GM18868 (cell line): ENCODE measurements around the gene CDS2.

Experiments
- ATAC-seq: cut with Tn5 transposase; IDR thresholded peaks from one replicate; pipeline ENCODE4 v1.9.1; 2021; ENCODE audit warnings: mild to moderate bottlenecking, moderate library complexity; ENCODE audit not compliant: unreplicated experiment

Gene CDS2

DNA sequence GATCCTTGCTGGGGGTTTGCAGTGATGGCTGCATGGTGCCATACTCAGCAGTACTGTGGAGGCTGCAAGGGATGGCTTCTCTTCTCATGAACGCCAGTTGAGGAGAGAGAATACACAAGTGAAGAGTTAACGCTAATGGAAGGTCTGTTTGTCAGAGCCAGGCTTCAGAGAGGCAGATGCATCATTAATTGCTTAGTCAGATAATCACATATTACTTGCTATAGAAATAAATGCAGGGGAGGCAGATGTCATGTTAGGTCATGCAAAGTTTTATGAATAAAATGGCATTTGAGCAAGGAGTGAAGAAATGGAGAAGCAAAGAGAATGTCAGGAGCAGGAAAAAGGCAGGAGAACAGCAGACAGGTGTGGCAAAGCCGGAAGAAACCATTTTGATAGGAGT is 51.2 kb downstream of the CDS2 start:
- no peak for ATAC-seq

DNA sequence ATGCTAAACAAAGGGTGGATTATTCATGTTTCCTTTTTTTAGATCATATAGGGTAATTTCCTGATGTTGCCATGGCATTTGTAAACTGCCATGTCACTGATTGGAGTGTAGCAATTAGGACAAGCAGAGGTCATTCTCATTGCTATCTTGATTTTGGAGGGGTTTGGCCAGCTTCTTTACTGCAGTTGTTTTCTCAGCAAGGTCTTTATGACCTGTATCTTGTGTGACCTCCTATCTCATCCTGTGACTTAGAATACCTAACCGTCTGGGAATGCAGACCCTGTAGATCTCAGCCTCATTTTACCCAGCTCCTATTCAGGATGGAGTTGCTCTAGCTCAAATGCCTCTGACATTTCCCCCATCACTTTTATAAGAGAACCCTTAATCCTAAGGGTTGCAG is 53.6 kb downstream of the CDS2 start:
- ATAC-seq = no peak

DNA sequence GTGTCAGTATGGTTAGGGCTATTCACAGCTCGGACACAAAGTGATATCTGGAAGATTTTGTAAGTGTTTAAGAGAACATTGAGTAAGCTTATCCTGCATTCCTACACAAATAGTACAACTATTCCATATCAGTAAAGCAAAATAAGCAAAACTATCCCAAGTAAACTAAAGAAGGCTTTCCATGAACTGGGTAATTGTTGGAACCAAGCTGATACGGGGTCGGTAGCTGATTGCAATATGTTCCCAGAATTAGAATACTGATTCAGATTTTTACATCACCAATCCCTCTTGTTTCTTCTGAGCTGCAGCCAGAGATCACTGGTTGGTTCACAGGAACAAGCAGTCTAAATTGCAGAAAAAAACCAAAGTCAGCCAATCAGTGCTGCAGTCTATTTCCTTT is 54.1 kb downstream of the CDS2 start:
- ATAC-seq = no peak

DNA sequence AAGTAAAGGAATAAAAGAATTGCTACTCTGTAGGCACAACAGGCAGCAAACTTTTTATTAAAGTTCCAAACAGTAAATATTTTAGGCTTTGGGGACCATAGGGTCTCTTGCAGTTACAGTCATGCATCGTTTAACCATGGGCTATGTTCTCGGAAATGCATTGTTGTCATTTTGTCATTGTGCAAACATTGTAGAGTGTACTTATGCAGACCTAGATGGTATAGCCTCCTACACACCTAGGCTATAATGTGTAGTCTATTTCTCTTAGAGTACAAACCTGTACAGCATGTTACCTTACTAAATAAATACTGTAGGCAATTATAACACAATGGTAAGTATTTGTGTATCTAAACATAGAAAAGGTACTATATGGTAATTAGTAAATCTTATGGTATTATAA is 54.7 kb downstream of the CDS2 start:
- ATAC-seq = no peak

DNA sequence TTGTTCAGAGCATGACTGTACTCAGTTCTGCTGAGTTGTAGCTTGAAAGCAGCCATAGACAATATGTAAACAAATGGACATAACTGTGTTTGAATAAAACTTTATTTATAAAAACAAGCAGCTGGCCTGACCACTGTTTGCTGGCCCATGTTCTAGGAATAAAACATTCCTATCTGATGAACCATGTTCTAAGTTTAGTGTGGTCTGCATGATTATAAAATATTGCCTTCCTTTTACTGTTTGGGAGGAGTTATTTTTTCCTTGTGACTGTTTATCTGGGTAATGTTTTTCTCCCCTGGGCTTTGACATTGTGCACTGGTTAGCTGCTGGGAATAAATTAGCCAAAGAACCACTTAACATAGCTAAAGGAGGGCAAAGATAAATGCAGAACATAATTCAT is 55.1 kb downstream of the CDS2 start:
- no peak for ATAC-seq

DNA sequence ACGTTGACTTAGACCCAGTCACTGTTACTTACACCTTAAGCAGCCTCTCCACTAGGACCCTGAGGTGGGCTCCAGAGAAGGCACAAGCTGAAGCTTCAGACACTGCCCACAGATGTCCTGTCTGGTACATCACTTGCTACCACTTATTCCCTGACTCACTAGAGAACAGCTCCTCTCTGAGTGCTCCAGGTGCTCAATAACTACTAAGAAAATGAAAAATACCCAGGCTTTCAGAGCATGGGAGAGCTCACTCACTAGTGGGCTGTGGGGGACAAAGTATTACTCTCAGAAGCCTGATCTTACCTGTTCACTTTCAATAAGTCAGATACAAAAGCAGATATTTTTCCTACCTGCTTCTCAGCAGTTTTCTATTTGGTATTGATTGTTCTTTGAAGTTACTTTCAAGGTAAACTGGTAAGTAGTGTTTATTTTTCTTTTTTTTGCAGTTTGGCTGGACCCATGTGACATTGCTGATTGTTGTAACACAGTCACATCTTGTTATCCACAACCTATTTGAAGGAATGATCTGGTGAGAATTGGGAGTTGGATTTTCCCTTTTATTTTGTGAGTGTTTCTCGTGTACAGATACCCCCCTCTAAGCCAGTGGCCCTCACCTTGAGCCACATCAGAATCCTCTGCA is 55.9 kb downstream of the CDS2 start:
- no peak for ATAC-seq

DNA sequence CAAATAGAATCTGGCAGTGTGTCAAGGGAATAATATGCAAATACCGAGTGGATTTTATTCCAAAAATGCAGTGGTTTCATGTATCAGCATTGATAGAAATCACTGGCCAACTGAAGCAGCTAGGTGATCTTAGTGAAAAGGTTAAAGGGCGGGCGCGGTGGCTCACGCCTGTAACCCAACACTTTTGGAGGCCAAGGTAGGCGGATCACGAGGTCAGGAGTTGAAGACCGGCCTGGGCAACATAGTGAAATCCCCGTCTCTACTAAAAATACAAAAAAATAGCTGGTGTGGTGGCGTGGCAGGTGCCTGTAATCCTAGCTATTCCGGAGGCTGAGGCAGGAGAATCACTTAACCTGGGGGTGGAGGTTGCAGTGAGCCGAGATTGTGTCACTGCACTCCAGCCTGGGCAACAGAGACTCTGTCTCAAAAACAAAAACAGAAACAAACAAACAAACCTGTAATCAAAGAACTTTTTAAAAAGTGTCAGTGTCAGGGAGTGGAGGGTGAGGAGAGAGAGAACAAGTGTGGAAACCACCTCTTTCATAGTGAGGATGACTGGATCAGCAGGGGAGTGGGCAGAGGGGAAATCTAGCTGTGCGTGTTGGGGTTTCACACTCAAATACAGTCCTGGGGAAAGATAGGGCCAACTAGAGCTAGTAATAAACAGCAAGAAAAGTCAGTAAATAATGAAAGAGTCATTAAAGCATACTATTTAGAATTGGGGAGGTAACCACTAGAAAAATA is 57.1 kb downstream of the CDS2 start:
- no peak for ATAC-seq

DNA sequence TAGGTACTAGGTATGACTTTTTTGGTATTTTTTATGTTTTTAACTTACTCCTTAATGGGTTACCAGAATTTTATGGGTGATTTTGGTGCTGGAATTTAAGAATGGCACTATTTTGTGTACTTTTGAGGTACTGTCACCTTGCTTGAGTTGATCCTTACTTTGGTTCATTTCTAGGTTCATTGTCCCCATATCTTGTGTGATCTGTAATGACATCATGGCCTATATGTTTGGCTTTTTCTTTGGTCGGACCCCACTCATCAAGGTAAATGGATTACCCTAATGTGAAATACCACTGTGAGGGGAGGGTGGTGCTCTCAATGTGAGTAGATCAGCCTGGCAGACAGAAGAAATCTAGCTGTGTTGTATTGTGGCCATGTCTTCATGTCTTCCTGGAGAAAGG is 57.9 kb downstream of the CDS2 start:
- no peak for ATAC-seq

DNA sequence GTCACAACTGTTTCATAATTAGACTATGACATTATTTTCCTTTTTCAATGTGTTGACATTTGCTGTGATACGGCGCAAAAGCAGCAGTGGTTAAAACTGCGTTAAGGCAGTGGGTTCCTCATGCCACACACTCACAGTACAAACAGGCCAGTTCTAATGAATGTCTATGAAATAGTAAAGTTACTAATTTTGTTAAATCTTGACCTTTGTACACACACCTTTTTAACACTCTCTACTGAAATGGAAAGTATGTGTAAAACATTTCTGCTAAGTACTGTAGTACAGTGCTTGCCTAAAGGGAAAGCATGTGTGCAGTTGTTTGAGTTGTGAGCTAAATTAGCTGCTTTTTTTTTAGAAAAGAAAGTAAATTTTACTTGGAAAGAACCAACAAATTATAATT is 60.3 kb downstream of the CDS2 start:
- ATAC-seq = no peak

DNA sequence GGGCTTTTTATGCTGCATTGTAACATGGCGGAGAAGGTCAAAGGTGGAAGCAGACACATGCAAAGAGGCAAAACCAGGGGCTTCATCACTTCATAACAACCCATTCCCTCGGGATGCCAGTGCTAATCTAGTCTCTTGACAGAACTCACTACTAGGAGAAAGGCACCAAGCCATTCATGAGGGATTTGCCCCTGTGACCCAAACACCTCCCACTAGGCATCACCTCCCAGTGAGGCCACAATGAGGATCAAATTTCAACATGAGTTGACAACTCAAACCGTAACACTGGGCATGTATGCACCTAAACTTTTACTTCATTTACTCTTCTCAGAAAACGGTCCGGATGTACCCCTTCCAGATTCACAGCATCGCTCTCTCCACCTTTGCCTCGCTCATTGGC is 61.9 kb downstream of the CDS2 start:
- no peak for ATAC-seq

DNA sequence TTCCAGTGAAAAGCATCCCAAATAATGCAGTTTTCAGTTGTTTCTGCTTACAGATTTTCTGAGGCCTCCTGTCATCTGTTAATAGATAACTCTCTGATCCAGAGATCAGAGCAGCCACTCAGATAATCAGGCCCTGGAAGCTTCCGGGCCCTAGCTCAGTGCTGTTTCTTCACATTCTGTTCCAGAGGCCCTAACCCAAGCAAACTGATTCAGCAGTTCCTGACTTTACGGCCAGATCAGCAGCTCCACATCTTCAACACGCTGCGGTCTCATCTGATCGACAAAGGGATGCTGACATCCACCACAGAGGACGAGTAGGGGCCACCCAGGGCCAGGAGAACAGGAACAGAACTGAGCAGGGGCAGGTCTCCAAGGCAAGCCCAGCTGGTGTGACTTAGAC is 63.1 kb downstream of the CDS2 start:
- no peak for ATAC-seq

DNA sequence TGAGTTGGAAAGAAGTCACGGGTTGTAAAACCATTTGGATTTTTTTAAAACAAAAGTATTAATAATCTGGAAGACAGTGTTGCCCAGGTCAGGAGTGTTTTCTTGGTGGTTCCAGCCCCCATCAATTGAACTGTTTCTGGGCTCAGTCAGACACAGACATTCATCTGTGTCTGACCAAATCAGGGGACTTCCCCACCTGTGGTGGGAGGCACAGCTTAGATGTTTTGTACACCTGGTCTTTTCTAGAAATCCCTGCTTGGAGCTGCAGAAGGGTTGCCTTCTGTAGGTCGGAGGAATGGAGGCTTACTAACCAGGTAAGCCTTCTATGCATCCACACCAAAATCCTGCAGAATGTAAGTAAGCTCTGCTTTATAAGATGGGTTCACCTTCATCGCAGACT is 63.6 kb downstream of the CDS2 start:
- no peak for ATAC-seq

DNA sequence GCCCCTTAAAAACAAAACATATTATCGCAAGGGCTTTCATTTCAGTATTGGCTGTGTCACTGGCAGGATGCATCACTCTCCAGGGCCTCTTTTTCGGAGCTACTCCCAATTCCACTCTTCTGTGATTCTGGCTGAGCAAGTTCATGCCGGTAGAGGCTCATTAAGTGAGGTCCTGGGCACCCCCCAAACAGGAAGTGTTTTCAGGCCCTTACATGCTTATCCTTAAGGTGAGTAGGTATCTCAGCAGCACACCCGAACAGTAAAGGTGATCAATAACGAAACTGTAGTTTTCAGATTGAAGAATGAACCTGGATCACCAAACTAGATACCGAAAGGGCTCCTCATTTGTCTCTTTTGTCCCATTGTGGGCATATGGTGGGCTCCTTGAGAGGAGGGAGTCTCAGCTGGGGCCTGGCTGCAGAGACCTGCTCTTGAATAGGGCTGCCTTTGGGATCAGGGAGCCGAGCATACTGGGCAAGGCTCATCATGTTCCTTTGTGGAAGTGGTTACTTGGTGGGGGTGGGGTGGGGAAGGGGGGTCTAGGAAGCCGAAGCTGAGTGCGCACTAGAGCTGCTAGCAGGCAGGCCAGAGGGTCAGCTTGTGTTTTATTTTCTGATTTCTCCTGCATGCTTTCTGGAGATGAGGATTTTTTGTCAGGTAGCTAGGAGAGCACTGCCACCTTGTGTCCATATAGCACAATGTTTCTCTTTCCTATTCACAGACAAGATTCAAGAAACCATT is 65.2 kb downstream of the CDS2 start:
- peak; percentile 56 for ATAC-seq

DNA sequence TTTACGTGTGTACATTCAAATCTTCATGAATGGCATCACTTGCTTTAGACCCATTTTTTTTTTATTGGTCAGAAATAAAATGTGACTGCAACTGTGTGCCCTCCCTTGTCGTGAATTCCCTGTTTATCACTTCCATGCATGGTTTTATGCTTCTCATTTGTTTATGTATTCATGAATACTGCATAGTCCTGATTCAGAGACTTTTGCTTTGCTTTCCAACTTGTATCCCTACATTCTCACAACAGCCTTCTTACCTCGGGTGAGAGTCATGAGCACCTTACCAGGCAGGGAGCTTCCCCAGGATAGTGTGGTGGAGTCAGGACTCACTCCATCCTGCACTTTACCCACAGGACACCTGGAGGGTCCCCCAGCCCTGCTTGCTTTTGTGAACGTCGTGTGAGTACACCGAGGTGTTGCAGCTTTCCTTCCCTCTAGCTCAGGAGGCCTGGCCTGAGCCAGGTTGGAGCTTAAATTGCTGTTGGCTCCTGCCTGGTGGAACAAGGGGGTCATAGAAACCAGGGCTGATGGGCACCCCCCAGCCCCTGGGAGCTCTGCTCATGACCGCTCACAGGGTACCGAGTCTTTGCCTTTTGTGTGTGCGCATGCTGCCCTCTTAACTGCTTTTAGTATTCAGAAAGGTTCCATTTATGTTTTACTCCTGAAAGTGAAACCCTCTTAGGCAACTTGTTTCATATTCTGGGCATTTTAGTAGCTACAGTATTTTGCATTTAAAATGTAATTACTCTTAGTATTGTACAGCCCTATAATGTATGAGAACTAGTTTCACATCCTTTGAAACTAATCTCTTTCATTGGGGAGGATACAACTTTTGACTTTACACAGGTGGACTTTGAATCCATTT is 66.0 kb downstream of the CDS2 start:
- peak; percentile 41 for ATAC-seq

DNA sequence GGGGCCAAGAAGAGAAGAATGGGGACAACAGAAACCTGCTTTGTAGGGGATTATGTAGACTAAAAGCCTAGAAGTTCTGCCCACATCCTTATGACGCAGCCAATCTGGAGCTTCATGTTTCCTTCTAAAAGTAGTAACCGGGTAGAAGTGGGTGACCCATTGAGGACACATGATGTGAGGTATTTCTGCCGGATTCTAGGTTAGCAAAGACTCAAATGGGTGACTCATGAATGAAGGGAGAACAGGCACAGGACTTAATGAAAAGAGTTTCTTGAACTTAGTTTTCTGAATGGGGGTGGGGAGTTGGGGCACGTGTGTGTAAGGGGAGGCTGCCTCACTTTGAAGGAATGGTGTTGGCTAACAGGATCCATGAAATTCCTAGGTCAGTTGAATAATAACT is 68.8 kb downstream of the CDS2 start:
- ATAC-seq = no peak

DNA sequence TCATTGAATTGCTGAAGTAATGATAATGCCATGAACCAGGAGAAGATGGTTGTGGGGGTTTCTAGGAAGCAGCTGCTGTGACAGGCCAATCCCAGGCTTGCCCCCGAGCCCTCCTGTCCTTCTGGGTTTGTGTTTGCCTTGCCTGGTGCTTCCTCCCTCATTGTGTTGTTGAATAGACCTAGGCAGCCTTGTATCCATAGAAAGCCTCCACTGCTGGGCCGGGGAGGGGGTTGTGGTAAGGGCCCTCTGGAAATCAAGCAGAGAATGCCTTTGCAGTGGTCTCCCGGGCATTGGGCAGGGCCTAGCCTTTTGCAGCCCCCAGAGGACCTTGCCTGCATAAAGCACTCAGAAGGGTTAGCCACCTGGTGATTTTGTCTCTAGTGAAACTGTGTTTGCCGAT is 69.3 kb downstream of the CDS2 start:
- ATAC-seq = no peak

DNA sequence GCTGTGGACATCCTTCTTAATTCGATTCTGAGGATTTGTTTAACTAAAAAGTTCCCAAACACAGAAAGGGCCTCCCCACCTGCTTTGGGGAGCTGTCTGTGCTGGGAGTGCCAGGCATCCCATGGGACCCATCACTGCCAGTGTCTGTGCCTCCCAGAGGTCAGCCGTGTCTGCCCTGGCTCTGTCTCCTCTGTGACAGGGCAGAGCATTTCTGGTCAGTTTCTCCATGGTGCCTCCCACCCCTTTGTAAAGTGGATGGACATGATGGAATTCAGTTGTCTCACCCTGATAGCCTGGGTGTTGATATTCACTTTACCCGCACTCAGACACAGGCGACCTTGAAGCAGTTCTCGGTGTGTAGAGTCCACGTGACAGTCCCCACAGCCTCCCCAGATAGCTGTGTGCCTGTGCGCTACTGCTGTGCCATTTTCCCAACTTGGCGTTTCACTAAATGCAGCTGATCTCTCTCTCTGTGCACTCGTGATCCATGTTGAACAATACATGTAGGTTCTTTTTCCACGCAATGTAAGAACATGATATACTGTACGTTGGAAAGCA is 70.5 kb downstream of the CDS2 start:
- no peak for ATAC-seq

DNA sequence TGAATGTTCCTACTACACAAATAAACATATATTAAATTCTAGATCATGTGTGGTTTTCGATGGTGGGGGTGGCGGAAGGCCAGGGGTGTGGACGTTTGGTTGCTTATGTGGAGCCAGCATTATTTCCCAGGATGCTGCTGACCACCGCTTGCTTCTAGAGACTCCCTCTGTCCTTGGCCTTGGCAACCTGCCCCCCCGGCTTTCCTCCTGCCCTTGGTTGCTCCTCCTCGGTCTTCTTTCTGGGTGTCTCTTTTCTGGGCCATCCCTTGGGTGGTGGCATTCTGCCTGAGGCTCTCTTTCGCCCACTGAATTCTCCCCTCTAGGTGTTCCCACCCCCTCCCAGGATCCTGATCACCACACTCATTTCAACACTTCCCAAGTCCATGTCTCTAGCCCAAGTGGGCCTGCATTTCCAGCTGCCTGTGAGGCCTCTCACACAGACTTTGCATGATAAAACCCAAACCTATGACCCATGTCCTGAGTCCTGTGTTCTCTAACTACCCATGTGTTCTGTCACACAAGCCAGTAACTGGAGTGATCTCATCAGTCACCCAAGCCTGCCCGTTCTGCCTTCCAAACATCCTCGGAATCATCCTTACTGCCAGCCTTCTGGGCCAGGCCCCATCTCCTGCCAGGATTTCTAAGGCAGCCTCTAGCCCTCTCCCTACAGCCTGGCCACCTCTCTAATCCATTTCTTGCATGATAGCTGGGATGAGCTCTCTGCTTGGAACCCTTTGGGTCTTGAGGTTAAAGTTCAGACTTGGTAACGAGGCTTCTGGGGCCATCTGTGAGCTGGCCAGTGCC is 71.2 kb downstream of the CDS2 start:
- no peak for ATAC-seq

DNA sequence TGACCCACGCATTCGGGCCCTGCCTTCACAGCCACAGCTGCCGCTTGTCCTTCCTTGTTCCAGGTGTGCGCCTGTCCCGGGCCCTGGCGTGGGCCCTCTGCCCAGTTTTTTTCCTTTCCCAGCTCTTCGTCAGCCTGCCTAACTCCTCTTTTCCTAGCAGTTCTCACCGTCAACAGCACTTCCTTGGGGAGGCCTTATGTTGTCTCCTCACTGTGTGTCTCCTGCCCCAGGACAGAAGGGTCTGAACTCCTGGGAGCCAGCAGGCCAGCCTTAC is 71.8 kb downstream of the CDS2 start:
- ATAC-seq = no peak

DNA sequence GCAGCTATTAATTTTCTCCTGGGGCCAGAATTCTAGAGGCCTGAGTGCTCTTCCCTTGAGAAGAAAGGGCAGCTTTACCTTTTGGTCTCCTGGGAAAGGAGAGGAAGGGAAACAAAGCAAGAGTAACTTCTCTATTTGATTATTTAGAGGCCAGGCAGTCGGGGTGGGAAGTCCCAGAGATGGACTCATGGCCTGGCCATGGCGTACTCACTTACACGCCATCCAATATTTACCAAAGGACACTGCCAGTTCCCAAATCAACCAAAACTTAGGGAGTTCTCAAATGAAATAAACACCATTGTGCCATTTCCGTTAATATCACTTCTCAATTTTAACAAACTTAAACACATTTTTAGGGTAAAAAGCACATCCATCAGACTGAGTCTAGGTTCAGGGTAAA is 76.6 kb downstream of the CDS2 start:
- ATAC-seq = no peak
